Neural cell (in vitro differentiated cells): ENCODE measurements around the gene CRMP1.

Experiments used
- CTCF ChIP-seq: fragments of 450-650 bp; IDR thresholded peaks from 2 replicates; pipeline ENCODE4 v1.5.1; 2014; ENCODE audit warnings: antibody characterized with exemption, mild to moderate bottlenecking, moderate library complexity; ENCODE audit not compliant: poor library complexity, severe bottlenecking
- EP300 ChIP-seq: fragments of 450-650 bp; conservative IDR thresholded peaks from 2 replicates; pipeline ENCODE4 v1.6.1; 2014; ENCODE audit warnings: antibody characterized with exemption, mild to moderate bottlenecking, moderate library complexity; ENCODE audit not compliant: poor library complexity, severe bottlenecking
- MXI1 ChIP-seq: fragments of 450-650 bp; conservative IDR thresholded peaks from 2 replicates; pipeline ENCODE4 v1.6.1; 2014; ENCODE audit warnings: antibody characterized with exemption, mild to moderate bottlenecking; ENCODE audit not compliant: poor library complexity, severe bottlenecking
- REST ChIP-seq: IDR thresholded peaks from 2 replicates; pipeline ENCODE4 v1.6.1; 2012; ENCODE audit warnings: borderline replicate concordance

DNA sequence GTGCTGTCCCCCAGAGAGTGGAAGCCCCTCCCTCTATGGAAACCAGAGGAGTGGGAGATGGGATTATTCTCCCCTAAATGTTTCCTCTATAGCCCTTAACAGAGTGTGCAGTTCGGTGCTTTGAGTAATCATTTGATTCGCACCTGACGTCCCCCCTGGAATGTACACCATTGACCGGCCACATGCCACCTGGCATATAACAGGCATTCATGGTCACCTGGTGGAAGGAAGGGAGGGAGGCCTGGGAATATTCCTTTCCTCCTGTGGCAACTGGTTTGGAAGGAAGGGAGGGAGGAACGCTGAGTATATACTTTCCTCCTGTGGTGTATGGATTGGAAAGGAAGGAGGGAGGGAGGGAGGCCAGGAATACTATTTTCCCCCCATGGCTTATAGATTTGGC lies 77.2 kb downstream of the CRMP1 start:
- TF ChIP-seq CTCF = no peak
- no peak for TF ChIP-seq REST
- no peak for TF ChIP-seq EP300
- TF ChIP-seq MXI1 = no peak
